SKM-1 treated with dmso at 0.1 percent for 144 hours (cell line): ENCODE data around the gene NAT14.
A peak's percentile ranks its signal among the peaks of the same experiment; 100 is the strongest.
"Not testable (repeated sequence)": the region's sequence is repeated elsewhere in the genome, so short reads cannot be mapped to it uniquely, and the experiment has no call there.

Experiments
- DNase-seq: peaks from one replicate; lab custom pipeline; 2025; ENCODE audit not compliant: unreplicated experiment; lab: John Stamatoyannopoulos, UW

The NAT14 gene, protein sequence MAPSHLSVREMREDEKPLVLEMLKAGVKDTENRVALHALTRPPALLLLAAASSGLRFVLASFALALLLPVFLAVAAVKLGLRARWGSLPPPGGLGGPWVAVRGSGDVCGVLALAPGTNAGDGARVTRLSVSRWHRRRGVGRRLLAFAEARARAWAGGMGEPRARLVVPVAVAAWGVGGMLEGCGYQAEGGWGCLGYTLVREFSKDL

GRCh38 chr19:55484593-55485438 is at the start of gene NAT14:
Gene NAT14 (plus strand): TSS chr19:55485188. CDS start chr19:55485709, 521 bp downstream.
- DNase-seq: no peak

DNA sequence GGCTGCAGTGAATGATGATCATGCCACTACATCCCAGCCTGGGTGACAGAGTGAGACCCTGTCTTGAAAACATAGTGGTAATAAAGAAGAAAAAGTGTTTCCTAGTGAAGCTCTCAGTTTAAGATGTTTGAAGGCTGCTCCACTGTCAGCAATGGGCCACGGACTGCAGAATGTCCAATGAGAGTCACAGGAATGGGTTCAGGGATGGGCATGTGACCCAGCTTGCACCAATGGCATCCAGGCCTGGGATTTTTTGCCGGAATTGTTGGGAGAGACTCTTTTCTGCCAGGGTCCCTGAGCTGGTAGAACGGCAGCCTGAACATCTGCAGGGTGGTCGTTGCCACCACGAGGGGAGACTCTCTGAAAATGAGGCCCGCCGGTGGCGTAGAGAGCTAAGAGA is 48.1 kb upstream of the NAT14 start:
- no peak for DNase-seq

GRCh38 chr19:55437410-55437809 is 47.6 kb upstream of the NAT14 start:
- no peak for DNase-seq

- no peak for DNase-seq
These were observed 45.9 kb upstream of the NAT14 start for GRCh38 chr19:55439052-55439451.

- no peak for DNase-seq
These were observed 44.4 kb upstream of the NAT14 start for GRCh38 chr19:55440411-55441105.

GRCh38 chr19:55441319-55441691 is 43.7 kb upstream of the NAT14 start:
- peak; percentile 31 for DNase-seq

DNA sequence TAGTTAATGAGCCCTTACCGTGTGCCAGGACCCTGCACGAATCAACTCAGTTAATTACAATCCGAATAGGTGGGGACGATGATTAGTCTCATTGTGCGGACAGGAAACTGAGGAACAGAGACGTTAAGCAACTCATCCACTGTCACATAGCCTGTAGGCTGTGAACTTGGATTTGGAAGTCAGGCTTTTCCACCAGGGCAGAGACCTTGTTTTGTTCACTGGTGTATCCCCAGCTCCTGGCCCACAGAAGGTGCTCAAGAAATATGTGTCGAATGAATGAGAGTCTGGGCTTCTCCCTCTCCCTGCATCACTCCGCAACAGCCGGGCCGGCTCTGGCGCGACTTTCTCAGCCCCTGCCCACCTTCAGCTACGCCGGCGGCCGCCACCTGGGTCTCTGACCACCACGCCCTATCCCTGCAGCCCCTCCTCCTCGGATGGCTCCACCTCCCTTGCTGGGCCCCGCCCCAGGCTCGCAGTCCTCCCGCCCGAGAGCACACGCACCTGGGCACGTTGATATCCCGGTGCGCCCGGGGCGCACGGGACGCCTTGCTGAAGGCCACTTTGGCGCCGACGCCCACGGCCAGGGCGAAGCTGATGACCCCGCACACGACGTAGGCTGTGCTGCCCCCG is 43.2 kb upstream of the NAT14 start:
- no peak for DNase-seq

DNA sequence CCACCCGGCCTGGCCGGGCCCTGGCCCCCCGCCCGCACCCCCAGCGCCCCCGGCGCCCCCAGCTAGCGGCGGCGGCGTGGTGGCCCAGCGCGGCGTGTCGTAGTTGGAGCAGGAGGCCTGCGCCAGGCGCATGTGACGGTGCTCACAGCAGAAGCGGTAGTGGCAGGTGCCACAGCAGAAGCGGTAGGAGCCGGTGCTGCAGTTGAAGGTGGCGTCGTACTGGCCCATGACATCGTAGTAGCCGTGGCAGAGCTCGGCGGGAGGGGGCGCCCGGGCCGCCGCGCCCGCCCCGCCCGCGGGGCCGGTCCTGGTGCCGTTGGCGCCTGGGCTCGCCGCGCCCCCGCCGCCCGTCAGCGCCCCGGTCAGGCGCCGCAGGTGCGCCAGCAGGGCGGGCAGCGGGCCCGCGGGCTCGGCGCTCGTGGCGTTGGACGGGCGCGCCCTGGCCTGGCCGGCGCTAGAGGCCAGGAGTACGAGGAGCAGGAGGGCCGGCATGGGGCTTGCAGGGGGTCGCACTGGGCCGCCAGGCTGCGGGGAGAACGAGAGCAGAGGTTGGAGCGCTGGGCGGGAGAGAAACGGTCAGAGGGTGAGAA is 42.5 kb upstream of the NAT14 start:
- no peak for DNase-seq

GRCh38 chr19:55443045-55443823 is 41.8 kb upstream of the NAT14 start, which contains the start of gene SHISA7:
Gene SHISA7 (minus strand): TSS chr19:55443300. CDS start chr19:55442863, 437 bp downstream.
- no peak for DNase-seq

- no peak for DNase-seq
These were observed 41.0 kb upstream of the NAT14 start for GRCh38 chr19:55443824-55444480.

GRCh38 chr19:55444646-55445045 is 40.3 kb upstream of the NAT14 start:
- DNase-seq: no peak

GRCh38 chr19:55446060-55446459 is 38.9 kb upstream of the NAT14 start:
- DNase-seq: no peak

GRCh38 chr19:55447421-55448174 is 37.4 kb upstream of the NAT14 start:
- no peak for DNase-seq

GRCh38 chr19:55448175-55448490 is 36.9 kb upstream of the NAT14 start:
- not testable (repeated sequence) for DNase-seq

DNA sequence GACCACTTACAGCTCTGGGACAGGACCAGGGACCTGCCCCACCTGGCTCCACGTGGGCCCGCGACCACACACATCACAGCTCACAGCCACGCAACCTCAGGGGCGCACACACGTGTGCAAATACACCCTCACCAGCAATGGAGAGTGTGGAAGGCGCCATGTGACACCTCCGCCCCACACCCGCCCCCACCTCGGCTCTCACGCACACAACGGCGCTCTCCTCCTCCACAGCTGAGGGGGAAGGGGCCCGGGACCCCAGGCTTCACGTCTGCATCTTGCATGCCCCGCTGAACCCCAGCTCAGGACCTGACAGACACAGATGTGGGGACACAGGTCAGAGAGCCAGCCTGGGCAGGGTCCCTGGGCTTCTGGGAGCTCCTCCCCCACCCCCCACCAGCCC is 35.5 kb upstream of the NAT14 start:
- DNase-seq: no peak

DNA sequence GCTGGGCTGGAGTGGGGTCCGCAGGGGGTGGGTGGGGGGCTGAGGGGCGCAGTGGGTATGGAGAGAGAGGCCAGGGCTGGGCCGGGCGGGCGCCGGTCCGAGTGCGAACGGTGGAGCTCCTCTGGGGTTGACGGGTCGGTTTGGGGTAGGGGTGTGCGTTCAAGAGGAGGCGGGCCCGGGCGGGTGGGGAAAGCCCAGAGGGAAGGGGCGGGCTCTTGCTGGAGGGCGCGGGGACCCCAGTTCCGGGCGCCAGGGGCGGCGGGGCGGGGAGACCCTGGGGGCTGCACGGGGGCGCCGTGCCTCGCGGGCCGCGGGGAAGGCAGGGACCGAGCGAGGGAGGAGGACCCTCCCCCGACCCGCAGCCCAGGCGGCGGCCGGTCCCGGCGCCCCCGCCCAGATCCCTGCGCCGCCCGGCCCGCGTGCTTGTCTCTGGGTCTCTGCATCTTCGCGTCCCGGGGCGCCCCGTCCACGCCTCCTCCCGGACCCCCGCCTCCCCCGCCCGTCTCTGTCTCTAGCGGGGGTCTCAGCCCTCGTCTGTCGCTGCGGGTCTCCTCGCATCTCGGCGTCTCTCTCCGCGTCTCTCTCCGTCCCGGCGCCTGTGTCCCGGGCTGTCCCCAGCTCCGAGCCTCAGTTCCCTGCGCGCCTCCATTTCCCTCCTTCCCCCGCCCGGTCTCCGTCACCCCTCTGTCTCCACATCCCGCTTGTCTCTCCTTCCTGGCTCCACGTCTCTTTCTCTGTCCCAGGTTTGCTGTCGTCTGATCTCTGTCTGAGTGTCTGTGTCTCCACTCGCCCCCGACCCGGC is 33.6 kb upstream of the NAT14 start:
- no peak for DNase-seq

DNA sequence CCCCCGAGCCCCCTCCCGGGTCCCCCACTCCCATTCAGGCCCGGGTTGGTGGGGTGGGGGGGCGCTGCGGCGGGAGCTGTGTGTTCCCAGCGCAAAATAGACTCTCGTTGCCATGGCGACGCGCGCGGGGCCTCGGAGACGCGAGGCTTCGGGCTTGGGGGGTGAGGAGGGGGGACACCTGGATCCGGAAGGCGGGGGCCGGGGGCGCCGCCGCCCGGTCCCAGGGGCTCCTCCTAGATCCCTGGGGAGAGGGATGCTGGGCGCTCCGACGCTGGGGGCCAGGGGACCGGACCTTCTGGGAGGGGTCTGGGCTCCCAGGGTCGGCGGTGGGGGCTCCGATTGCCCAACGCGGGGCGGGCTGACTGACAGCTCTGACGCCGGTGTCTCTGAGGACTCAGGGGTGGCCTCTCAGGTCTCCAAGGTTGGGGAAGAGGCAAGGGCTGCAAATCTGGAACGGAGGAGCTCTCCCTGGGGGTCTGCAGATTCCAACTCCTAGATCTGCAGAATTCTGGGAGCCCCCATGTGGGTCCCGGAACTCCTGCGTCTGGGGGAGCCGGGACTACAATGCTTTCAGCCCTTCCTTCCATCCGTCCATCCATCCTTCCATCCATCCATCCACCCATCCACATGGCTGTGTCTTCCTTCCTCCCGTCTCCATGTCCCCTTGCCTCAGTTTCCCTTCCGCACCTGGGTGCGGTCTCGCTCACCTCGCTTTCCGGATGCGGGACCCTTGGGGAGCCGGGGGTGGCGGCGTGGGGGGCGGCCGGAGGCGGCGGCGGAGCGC is 32.8 kb upstream of the NAT14 start:
- no peak for DNase-seq
